ENCODE measurements around the gene ZSCAN16.

- TF ChIP-seq, protein P1, sequence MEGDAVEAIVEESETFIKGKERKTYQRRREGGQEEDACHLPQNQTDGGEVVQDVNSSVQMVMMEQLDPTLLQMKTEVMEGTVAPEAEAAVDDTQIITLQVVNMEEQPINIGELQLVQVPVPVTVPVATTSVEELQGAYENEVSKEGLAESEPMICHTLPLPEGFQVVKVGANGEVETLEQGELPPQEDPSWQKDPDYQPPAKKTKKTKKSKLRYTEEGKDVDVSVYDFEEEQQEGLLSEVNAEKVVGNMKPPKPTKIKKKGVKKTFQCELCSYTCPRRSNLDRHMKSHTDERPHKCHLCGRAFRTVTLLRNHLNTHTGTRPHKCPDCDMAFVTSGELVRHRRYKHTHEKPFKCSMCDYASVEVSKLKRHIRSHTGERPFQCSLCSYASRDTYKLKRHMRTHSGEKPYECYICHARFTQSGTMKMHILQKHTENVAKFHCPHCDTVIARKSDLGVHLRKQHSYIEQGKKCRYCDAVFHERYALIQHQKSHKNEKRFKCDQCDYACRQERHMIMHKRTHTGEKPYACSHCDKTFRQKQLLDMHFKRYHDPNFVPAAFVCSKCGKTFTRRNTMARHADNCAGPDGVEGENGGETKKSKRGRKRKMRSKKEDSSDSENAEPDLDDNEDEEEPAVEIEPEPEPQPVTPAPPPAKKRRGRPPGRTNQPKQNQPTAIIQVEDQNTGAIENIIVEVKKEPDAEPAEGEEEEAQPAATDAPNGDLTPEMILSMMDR (IDR thresholded peaks at IDR 0.05), result no peak
- TF ChIP-seq REST (IDR thresholded peaks at IDR 0.05; ENCODE audit: insufficient read depth in 1 of 2, low read depth in 2 of 2, low read length in 1 of 2), result no peak
- no peak for TF ChIP-seq SIN3A (IDR thresholded peaks at IDR 0.05; ENCODE audit: borderline replicate concordance, insufficient read depth, low read depth, low read length)
- no peak for TF ChIP-seq POLR2AphosphoS5 (IDR thresholded peaks at IDR 0.05; ENCODE audit: low read depth, low read length)
Measured at GRCh38 chr6:28082939-28083338, 41.5 kb upstream of the ZSCAN16 start.
